GM12865 (cell line): ENCODE data around the gene DLG3.
A peak's percentile ranks its signal among the peaks of the same experiment; 100 is the strongest.

Experiments
- DNase-seq: peaks from one replicate; pipeline ENCODE4 v3.0.0; 2010; ENCODE audit warnings: low read depth
- H3K4me3 ChIP-seq: 2 replicates; pipeline ENCODE4 v1.5.1; 2011; ENCODE audit warnings: mild to moderate bottlenecking, low read depth, low read length, control low read depth
- CTCF ChIP-seq: IDR thresholded peaks from 2 replicates; pipeline ENCODE4 v1.5.1; 2011; ENCODE audit warnings: low read length, control low read depth, low read depth, inconsistent platforms; ENCODE audit not compliant: insufficient read depth; ENCODE audit errors: missing control alignments

The DLG3 gene

GRCh38 chrX:70449457-70449966 lies 4.9 kb downstream of the DLG3 start:
- no peak for TF ChIP-seq CTCF
- no peak overlapping the region for H3K4me3 ChIP-seq
- DNase-seq, result no peak

DNA sequence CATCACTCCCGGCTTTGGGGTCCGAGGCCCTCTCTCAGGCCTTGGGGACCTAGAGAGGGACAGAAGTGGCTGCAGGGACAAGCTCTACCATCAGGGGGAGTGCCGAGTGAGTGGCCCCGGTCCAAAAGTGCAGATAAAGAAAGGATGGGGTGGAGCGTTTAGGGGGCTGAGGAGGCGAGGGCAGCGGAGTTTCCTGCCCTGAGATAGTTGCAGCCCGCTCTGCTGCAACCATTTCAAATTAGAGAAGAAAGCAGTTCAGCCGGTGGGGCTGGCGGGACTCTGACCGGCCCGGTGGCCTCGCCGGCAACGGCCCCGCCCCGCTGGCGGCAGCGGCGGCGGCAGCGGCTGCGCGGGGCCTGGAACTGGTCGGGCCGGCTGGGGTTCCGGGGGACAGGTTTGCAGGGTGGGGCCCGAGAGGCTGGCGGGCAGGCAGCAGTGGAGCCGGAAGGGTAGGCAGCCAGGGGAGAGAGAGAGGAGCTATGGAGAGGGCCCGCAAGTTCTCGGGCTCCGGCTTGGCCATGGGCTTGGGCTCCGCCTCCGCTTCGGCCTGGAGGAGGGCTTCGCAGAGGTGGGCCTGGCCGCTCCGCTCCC lies 7.6 kb downstream of the DLG3 start:
- TF ChIP-seq CTCF, result peak; percentile 60
- H3K4me3 ChIP-seq, result peak overlapping the region; percentile 49
- DNase-seq, result peak; percentile 54

GRCh38 chrX:70453024-70453618 lies 8.5 kb downstream of the DLG3 start:
- H3K4me3 ChIP-seq, result no peak overlapping the region
- DNase-seq, result no peak
- TF ChIP-seq CTCF, result no peak

- DNase-seq, result peak; percentile 74
- TF ChIP-seq CTCF, result peak; percentile 83
- H3K4me3 ChIP-seq, result peak overlapping the region; percentile 62
Measured at GRCh38 chrX:70454441-70455365, 10.1 kb downstream of the DLG3 start.

- no peak for TF ChIP-seq CTCF
- DNase-seq, result no peak
- peak overlapping the region; percentile 62 for H3K4me3 ChIP-seq
Measured at GRCh38 chrX:70455366-70456202, 10.9 kb downstream of the DLG3 start.

DNA sequence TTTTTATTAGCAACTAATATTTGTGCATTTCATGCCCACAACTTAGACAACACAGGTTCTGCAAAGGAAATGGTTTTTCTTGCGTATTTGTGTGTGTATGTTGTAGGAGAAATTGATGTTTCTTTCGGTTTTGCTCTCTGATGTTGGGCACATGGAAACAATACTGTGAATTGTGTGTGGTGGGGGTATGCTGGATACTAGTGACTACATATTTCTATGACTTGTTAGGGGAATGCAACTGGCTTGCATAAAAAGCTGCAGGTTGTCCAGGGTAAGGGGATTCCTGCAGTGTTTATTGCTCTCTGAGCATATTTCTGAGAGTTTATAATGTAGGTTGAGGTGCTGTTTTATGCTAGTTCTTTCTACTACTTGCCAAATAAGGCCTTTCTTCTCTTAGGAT lies 11.6 kb downstream of the DLG3 start:
- no peak for DNase-seq
- H3K4me3 ChIP-seq, result peak overlapping the region; percentile 62
- TF ChIP-seq CTCF, result no peak
